SK-N-MC (cell line): ENCODE data around the gene DAO.

Experiments used
- DNase-seq: peaks from one replicate; pipeline ENCODE4 v3.0.0-alpha.2; 2011; ENCODE audit warnings: low read depth, low spot score
- H3K27ac ChIP-seq: fragments of 200-600 bp; sonication (generic); 2 replicates; pipeline ENCODE4 v1.5.1; 2016; ENCODE audit warnings: mixed run types
- H3K36me3 ChIP-seq: fragments of 200-600 bp; sonication (generic); 2 replicates; pipeline ENCODE4 v1.6.1; 2017; ENCODE audit warnings: antibody characterized with exemption, low read length, mixed read lengths; ENCODE audit not compliant: insufficient read depth
- H3K4me3 ChIP-seq: fragments of 200-600 bp; sonication (generic); 2 replicates; pipeline ENCODE4 v1.5.1; 2016
- H3K9ac ChIP-seq: fragments of 200-600 bp; sonication (generic); 2 replicates; pipeline ENCODE4 v1.8.0; 2017; ENCODE audit warnings: mixed run types, mixed read lengths; ENCODE audit not compliant: insufficient read length
- H3K9me3 ChIP-seq: fragments of 200-600 bp; sonication (generic); 2 replicates; pipeline ENCODE4 v1.6.1; 2017; ENCODE audit warnings: low read depth, mild to moderate bottlenecking, antibody characterized with exemption, low read length, moderate library complexity, mixed read lengths
- EZH2 ChIP-seq: fragments of 200-600 bp; sonication (generic); IDR thresholded peaks from one replicate; pipeline ENCODE4 v1.6.1; 2017; ENCODE audit warnings: antibody characterized with exemption
- FOXP2 ChIP-seq: optimal IDR thresholded peaks from 2 replicates; pipeline ENCODE3; 2011; ENCODE audit warnings: mild to moderate bottlenecking, moderate library complexity; ENCODE audit not compliant: insufficient read depth; ENCODE audit errors: extremely low read length, control extremely low read depth
- POLR2AphosphoS5 ChIP-seq: IDR thresholded peaks from 2 replicates; pipeline ENCODE4 v1.6.1; 2012; ENCODE audit warnings: mild to moderate bottlenecking, low read depth, low read length, borderline replicate concordance

Gene DAO

DNA sequence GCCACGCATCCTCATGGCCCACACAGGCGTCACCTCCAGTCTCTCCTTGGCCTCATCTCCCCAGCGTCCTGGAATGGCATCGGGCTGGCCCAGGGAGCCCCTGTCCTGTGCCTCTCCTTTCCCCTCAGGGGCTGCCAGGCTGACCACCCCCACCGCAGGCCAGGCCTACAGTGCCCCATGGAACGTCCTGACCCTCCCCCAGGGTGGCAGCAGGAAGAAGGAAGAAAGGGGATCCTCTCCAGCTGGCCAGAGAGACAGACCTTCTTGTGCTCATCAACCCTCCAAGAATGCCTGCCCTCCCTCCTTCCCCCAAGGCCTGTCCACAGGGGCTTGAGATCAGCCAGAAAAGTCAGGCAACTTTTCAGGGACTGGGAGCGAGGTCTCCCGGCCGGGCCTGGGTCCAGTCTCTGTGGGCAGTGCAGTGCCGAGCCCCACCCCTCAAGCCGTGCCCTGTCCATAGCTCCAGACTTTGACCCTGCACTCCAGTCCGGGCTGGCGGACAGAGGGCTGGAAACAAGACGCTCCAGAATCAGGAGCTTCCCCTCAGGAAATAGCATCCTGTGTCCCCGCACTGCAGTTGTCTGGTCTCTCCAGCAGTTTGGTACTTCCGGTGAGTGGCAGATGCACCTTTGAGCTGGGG lies at the start of gene DAO:
Gene DAO, plus strand, starts transcription at position 478 of the 640 bp plus-strand sequence. CDS start 4,915 bp downstream, outside the sequence.
- Histone ChIP-seq H3K9me3 (no peaks in the 10 kb centered on the region), H3K27ac (no peak within 1 kb of the TSS), H3K4me3 (no peak within 1 kb of the TSS), H3K9ac (no peak within 1 kb of the TSS), H3K36me3 (no peaks in the 10 kb centered on the region)
- DNase-seq: no peak
- no peak for TF ChIP-seq FOXP2
- no peak for TF ChIP-seq EZH2
- TF ChIP-seq POLR2AphosphoS5: no peak

DNA sequence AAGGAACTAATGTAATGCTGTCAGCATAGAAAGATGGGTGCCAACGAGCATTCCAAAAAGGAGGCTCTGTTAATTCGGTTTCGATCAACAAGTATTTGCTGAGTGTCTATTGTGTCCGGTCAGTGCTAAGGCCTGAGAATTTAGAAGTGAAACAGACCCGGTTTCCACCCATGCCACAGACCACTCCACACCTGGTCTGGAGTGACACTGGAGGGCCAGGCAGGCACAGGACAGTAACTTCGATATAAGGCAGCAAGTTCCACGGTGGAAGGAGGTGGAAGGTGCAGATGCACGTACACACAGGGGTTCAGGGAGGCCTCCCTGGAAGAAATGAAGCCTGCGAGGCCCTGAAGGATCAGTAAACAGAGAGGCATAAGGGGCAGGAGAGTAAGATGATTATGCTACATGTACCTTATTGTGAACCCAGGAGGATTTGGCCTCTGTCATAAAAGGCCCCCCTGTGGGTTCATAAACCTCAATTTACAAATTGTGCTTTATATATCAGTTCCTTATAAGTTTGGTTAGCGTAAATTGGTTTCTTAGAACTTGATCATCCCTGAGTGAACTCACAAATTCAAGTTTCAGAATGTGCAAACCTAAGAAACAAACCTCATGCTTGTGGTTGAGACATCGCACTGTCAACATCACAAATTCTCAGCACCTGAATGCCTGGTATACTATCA lies 48.4 kb upstream of the DAO start:
- TF ChIP-seq EZH2 (no peak), FOXP2 (no peak), POLR2AphosphoS5 (no peak)
- Histone ChIP-seq H3K4me3 (no peak overlapping the region), H3K9ac (no peak overlapping the region), H3K9me3 (no peaks in the 10 kb centered on the region), H3K27ac (no peak overlapping the region), H3K36me3 (peaks cover 62% of the 10 kb centered on the region)
- DNase-seq: no peak

DNA sequence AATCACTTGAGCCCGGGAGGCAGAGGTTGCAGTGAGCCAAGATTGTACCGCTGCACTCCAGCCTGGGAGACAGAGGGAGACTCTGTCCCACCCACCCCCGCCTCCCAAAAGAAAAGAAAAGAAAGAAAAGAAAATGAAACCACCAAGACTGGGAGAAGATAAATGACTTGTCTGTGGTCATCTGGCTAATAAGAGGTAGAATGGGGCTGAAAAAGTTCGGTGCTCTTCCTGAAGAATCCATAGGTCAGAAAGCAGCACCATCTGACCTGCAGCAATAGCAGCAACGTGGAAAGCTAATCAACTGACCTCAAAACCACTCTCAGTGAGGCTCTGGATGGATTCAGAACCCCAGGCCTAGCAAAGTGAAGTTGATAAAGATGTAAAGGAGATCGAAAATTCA lies 47.7 kb upstream of the DAO start:
- H3K27ac ChIP-seq: no peak overlapping the region
- no peak overlapping the region for H3K9ac ChIP-seq
- no peak for DNase-seq
- H3K4me3 ChIP-seq: no peak overlapping the region
- H3K36me3 ChIP-seq: peaks cover 62% of the 10 kb centered on the region
- H3K9me3 ChIP-seq: no peaks in the 10 kb centered on the region
- TF ChIP-seq POLR2AphosphoS5: no peak
- no peak for TF ChIP-seq FOXP2
- no peak for TF ChIP-seq EZH2

DNA sequence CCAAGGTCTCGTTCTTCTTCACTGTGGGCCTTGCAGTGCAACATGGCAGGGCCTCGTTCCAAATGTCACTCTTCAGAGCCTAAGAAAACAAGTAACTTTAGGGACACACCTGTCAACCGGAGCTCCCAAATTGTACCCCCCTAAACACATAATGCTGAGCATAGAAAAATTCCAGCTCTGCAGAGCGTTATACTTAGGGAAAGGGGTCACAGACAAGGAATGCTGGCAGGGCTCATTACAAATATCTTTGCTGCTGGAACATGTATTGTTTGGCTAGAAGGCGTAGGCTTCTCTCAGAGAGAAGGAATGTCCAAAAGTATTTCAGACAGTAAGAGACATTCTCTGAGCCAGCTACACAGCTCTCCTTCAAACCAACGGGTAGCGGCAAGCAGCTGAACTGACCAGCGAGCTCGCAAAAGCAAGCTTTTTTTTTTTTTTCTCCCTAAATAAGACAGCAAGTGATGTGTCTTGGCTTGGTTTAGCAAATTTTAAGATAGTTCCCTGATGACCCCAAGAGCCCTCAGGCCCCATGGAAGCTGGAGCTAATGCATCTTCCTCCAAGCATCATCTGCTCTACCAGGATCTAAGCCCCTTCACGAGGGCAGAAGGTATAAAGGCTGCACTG lies 47.0 kb upstream of the DAO start:
- no peak for TF ChIP-seq EZH2
- no peak for TF ChIP-seq FOXP2
- TF ChIP-seq POLR2AphosphoS5: no peak
- Histone ChIP-seq H3K4me3 (no peak overlapping the region), H3K9ac (no peak overlapping the region), H3K36me3 (peaks cover 62% of the 10 kb centered on the region), H3K27ac (no peak overlapping the region), H3K9me3 (no peaks in the 10 kb centered on the region)
- no peak for DNase-seq

DNA sequence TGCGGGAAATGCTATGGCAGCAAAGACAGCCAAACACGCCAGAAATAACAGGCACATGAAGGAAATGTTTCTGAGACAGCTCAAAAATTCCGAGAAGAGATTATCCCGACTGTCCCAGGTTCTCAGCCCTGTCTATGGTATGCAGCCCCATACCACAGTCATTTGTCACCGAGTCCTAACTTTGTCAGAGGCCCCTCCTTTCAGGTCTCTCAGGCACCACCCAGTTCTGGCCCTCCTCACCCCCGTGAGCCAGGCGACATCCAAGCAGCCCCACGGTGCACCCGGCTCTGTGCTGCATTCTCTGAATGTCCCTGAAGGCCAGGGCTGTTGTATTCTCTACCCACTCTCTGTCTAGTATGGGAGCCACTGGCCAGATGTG lies 46.5 kb upstream of the DAO start:
- Histone ChIP-seq H3K9ac (no peak overlapping the region), H3K27ac (no peak overlapping the region), H3K4me3 (no peak overlapping the region), H3K36me3 (peaks cover 64% of the 10 kb centered on the region), H3K9me3 (no peaks in the 10 kb centered on the region)
- DNase-seq: no peak
- TF ChIP-seq POLR2AphosphoS5: no peak
- TF ChIP-seq FOXP2: no peak
- TF ChIP-seq EZH2: no peak

DNA sequence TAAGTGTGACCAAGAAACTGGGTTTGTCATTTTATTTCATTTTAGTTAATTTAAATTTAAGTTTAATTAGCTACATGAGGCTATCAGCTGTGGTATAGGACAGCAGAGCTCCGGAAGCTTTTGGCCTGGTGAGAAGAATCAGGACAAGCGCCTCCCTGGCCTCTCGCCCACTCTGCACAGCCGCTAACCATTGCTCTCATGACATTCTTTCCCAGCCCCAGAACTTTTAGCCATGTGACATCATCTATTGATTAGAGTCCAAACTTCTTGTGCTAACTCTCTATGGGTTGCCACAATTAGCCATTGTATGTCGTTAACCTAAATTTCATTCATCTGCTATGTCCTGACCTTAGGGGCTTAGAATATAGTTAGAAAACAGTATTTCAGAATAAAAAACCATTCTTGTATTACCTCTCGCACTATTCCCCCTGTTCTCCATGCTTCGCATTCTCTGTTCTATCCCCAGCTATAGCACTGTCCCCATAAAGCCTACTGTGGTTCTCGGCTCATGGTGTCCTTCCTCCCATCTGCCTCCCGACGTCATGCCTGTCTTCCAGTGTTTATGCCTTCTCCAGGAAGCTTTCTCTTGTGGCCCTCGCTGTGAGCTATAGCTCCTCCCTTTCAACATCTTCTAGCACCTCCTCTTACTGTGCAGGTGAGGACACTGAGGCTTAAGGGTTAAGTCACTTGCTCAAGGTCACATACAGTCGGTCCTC lies 46.0 kb upstream of the DAO start:
- Histone ChIP-seq H3K9me3 (no peaks in the 10 kb centered on the region), H3K4me3 (no peak overlapping the region), H3K36me3 (peaks cover 66% of the 10 kb centered on the region), H3K27ac (no peak overlapping the region), H3K9ac (no peak overlapping the region)
- DNase-seq: no peak
- TF ChIP-seq EZH2: no peak
- no peak for TF ChIP-seq FOXP2
- no peak for TF ChIP-seq POLR2AphosphoS5

DNA sequence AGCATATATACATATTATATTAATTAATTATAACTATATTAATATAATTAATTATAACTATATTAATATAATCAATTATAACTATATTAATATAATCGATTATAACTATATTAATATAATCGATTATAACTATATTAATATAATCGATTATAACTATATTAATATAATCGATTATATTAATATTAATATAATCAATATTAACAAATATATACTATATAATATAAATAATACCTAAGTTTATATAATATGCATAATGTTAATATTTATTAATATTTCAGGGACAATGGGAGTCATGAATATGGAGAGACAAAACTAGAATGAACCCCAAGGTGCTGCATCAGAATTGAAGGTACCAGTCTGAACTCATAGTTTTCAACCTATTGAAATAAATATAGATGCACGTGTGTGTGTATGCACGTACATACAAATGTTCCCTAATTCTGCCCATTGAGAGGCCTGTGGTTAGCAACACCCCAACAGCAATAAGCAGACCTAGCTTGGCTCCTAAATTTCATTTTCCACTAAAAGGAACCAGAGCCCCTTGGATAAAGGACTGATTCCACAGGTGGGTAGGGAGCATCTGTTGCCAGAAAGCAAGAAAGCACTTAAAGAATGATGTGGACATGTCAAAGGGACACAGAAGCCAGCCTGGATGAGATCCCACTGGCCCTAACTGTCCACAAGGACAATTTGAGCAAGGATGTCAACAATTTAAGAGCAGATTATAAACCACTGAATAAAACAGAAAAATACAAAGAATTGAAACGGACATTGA lies 43.8 kb upstream of the DAO start:
- DNase-seq: no peak
- H3K36me3 ChIP-seq: peaks cover 58% of the 10 kb centered on the region
- TF ChIP-seq EZH2 (no peak), POLR2AphosphoS5 (no peak), FOXP2 (no peak)
- no peaks in the 10 kb centered on the region for H3K9me3 ChIP-seq
- no peak overlapping the region for H3K27ac ChIP-seq
- no peak overlapping the region for H3K4me3 ChIP-seq
- no peak overlapping the region for H3K9ac ChIP-seq
